ENCODE data around the gene DNAH2. TPM values are rescaled to one million over a fixed set of nuclear protein-coding genes. Genes with fewer than 3 reads are reported as not detected.

The DNAH2 gene
- total and polyA plus RNA-seq, 2 of the 13 experiments (the other 11 are each of a cell fraction or from before 2014, with no cell fraction given), result not detected

GRCh38 chr17:7774055-7774521, 56.5 kb downstream of the DNAH2 start (continued):
- peak; percentile 63 for TF ChIP-seq FOXP4 (CRISPR knock-in tag; IDR thresholded peaks at IDR 0.05)
- TF ChIP-seq MED13 (CRISPR knock-in tag; IDR thresholded peaks at IDR 0.05), result no peak
- TF ChIP-seq ZNF234 (CRISPR knock-in tag; conservative IDR thresholded peaks at IDR 0.05), result no peak
- no peak for TF ChIP-seq CCDC6 (CRISPR knock-in tag; IDR thresholded peaks at IDR 0.05)
- TF ChIP-seq ZHX2 (IDR thresholded peaks at IDR 0.05; ENCODE audit: low read depth), result peak; percentile 32; the same call in 1 of the 2 replicates
- TF ChIP-seq ZHX2 (CRISPR knock-in tag; IDR thresholded peaks at IDR 0.05; ENCODE audit: borderline replicate concordance), result no peak
- TF ChIP-seq RFX5 (IDR thresholded peaks at IDR 0.05; ENCODE audit: low read depth, low read length), result no peak
- no peak for TF ChIP-seq ZNF101 (CRISPR knock-in tag; IDR thresholded peaks at IDR 0.05; ENCODE audit: borderline replicate concordance, low read depth)
- no peak for TF ChIP-seq NFIC (IDR thresholded peaks at IDR 0.05; ENCODE audit: low read length)
- no peak for TF ChIP-seq ZZZ3 (CRISPR knock-in tag; IDR thresholded peaks at IDR 0.05; ENCODE audit: borderline replicate concordance)
- peak; percentile 67; the same call in 1 of the 2 replicates for TF ChIP-seq KAT8 (CRISPR knock-in tag; IDR thresholded peaks at IDR 0.05)
- TF ChIP-seq FOXA3 (CRISPR knock-in tag; IDR thresholded peaks at IDR 0.05), result peak; percentile 60; the same call in 1 of the 2 replicates
- peak; percentile 20; the same call in 1 of the 2 replicates for TF ChIP-seq ZBTB21 (CRISPR knock-in tag; IDR thresholded peaks at IDR 0.05)
- no peak for TF ChIP-seq ATF2 (CRISPR knock-in tag; IDR thresholded peaks at IDR 0.05)
- peak; percentile 35; the same call in 1 of the 2 replicates for TF ChIP-seq ZNF281 (CRISPR knock-in tag; IDR thresholded peaks at IDR 0.05; ENCODE audit: borderline replicate concordance)
- no peak for TF ChIP-seq TBX3 (IDR thresholded peaks at IDR 0.05; ENCODE audit: borderline replicate concordance)
